CD1c-positive myeloid dendritic cell (primary cell): ENCODE measurements around the gene TAF11L9.
"Not testable (repeated sequence)": the region's sequence is repeated elsewhere in the genome, so short reads cannot be mapped to it uniquely, and the experiment has no call there.

Experiments used
- DNase-seq: peaks from one replicate; pipeline ENCODE4 v3.0.0-alpha.2; 2016; ENCODE audit errors: extremely low spot score

Gene TAF11L9

DNA sequence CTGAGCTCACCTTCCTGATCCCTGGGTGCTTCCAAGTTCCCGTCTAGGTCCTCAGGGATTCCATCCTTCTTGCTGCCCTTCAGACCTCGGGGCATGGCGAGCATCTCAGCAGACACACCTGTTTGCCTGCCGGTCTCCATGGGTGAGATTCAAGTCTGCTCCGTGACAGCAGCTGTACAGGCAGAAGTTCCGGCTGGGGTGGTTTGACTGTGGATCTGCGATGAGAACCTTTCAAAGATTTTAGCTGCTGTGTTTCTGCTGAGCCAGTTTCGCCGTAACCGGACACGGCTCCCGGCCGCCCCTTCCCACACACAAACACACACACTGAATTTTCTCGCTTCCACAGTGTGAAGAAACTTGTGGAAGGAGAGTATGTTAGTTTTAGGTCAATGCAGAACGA lies at the start of gene TAF11L9:
Gene TAF11L9 (minus strand): TSS at position 140 of the 400 bp plus-strand sequence.
- DNase-seq, result not testable (repeated sequence)

DNA sequence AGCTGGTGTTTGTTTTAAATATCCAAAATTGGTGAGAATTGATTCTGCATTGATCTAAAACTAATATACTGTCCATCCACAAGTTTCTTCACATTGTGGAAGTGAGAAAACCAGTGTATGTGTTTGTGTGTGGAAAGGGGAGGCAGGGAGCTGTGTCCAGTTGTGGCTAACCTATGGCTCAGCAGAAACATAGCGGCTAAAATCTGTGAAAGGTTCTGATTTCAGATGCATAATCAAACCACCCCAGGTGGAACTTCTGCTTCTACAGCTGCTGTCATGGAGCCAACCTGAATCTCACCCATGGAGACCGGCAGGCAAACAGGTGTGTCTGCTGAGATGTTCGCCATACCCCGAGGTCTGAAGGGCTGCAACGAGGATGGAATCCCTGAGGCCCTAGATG lies 40.0 kb upstream of the TAF11L9 start, which contains the start of gene TAF11L14:
Gene TAF11L14 (plus strand): TSS at position 301 of the 400 bp plus-strand sequence.
- DNase-seq, result no peak

DNA sequence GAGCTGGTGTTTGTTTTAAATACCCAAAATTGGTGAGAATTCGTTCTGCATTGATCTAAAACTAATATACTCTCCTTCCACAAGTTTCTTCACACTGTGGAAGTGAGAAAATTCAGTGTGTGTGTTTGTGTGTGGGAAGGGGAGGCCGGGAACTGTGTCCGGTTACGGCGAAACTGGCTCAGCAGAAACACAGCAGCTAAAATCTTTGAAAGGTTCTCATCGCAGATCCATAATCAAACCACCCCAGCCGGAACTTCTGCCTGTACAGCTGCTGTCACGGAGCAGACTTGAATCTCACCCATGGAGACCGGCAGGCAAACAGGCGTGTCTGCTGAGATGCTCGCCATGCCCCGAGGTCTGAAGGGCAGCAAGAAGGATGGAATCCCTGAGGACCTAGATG lies 37.6 kb upstream of the TAF11L9 start, which contains the start of gene TAF11L13:
Gene TAF11L13 (plus strand): TSS at position 301 of the 400 bp plus-strand sequence.
- DNase-seq, result not testable (repeated sequence)

DNA sequence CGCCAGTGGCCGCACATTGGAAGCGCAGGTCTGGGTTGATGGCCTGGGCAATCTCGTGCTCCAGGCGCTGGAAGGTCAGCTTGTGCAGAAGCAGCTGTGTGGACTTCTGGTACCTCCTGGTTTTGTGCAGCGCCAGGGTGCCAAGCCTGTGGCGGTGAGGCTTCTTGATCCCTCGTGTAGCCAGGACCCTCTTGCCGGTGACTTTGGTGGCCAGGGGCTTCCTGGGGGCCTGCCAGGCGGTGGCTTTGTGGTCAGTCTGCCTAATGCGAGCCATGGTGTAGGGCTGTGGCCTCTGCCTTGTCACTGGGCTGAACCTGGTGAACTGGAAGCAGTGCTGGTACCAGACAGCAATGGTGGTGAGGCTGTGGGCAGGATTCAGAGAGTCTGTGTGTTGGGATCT lies 31.5 kb upstream of the TAF11L9 start:
- no peak for DNase-seq

DNA sequence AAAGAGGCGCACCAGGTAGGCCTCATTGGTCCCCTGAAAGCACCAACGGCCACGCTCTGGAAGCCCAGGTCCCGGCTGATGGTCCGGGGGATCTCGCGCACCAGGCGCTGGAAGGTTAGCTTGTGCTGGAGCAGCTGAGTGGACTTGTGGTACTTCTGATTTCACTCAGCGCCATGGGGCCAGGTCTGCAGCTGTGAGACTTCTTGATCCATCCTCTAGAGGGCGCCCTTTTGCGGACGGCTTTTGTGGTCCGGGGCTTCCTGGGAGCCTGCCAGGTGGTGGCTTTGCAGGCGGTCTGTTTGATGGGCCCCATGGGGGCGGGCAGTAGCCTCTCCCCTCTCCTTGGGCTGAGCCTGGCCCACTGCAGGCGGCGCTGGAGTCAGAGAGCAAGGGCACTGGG lies 26.4 kb upstream of the TAF11L9 start:
- no peak for DNase-seq

DNA sequence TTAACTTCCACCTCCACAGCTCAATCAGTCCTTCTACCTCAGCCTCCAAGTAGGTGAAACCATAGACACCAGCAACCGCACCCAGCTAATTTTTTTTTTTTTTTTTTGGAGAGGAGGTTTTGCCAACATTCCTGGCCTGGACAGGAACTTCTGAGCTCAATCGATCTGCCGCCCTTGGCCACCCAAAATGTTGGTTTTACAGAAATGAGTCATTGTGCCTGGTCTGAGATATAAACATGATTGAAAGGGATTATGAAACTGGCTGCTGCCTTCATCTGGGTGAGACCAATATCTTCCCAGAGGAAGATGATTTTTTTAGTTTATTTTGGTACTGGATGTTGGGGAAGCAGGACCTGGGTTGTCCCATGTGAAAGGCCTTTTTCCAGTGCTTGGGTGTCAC lies 25.2 kb upstream of the TAF11L9 start:
- DNase-seq, result no peak

DNA sequence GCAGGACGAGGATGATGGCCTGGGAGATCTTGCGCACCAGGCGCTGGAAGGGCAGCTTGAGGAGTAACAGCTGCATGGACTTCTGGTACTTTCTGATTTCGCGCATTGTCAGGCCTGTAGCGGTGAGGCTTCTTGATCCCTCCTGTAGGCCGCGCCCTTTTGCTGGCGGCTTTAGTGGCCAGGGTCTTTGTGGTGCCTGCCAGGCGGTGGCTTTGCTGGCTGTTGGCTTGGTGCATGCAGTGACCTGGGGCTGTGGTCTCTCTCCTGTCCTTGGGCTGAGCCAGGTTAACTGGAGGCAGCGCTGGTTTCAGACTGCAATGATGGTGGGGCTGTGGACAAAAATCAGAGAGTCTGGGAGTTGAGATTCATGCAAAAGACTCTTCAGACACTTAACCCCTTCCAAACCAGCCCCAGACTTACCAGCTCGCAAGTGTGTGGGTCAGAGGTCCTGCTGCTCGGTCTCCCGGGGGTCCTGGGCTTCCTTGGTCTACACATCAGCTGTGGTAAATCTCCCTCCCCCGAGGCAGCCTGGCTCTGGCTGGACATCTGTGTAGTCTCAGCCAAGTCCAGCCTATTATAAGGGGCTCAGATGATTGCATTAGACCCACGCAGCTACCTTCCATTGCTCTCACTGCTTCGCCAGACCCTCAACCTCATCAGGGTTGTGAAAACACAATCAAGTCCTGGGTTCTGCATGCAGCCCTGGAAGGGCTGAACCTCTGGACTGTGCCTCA lies 20.8 kb upstream of the TAF11L9 start:
- no peak for DNase-seq

DNA sequence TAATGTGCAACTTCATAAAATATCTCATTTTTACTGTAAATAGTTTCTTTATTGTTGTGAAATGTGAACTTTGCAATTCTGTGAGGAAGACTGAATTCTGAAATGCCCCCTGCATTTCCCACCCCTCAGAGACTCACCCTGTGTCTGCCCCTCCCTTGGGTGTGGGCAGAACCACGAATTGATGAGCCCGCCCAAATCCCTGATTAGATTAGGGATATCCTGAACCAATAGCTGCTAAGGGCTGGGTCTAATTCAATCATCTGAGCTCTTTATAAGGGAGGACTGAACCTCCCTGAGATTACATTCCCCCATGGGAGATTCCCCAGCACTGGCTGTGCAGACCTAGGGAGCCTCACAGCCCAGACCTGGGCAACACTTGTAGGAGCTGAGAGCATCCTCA lies 15.9 kb upstream of the TAF11L9 start, which contains the start of gene TAF11L12:
Gene TAF11L12 (plus strand): TSS at position 301 of the 400 bp plus-strand sequence.
- DNase-seq, result not testable (repeated sequence)

DNA sequence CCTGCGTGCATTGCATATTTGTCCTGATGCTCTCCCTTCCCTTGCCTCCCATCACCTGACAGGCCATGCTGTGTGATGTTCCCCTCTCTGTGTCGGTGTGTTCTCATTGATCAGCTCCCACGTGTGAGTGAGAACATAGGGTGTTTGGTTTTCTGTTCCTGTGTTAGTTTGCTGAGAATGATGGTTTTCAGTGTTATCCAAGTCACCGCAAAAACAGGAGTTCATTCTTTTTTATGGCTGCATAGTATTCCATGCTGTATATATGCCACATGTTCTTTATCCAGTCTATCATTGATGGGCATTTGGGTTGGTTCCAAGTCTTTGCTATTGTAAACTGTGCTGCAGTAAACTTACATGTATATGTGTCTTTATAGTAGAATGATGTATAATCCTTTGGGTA lies 13.3 kb upstream of the TAF11L9 start:
- not testable (repeated sequence) for DNase-seq

DNA sequence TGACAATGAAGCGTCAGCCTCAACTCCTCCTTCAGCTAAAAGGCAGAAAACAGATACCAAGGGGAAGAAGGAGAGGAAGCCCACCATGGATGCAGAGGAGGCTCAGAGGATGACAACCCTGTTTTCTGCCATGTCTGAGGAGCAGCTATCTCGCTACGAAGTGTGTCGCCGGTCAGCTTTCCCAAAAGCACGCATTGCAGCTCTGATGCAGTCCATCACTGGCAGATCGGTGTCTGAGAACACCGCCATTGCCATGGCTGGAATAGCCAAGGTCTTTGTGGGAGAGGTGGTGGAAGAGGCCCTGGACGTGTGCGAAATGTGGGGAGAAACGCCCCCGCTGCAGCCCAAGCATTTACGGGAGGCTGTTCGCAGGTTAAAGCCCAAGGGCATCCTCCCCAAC lies 10.8 kb upstream of the TAF11L9 start:
- DNase-seq, result no peak

DNA sequence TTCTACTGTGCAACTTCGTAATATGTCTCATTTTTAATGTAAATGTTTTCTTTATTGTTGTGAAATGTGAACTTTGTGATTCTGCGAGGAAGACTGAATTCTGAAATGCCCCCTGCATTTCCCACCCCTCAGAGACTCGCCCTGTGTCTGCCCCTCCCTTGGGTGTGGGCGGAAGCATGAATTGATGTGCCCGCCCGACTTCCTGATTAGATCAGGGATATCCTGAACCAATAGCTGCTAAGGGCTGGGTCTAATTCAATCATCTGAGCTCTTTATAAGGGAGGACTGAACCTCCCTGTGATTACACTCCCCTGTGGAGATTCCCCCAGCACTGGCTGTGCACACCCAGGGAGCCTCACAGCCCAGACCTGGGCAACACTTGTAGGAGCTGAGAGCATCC lies 9.7 kb upstream of the TAF11L9 start, which contains the start of gene TAF11L11:
Gene TAF11L11 (plus strand): TSS at position 304 of the 400 bp plus-strand sequence.
- not testable (repeated sequence) for DNase-seq

DNA sequence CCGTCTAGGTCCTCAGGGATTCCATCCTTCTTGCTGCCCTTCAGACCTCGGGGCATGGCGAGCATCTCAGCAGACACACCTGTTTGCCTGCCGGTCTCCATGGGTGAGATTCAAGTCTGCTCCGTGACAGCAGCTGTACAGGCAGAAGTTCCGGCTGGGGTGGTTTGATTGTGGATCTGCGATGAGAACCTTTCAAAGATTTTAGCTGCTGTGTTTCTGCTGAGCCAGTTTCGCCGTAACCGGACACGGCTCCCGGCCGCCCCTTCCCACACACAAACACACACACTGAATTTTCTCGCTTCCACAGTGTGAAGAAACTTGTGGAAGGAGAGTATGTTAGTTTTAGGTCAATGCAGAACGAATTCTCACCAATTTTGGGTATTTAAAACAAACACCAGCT lies 3.5 kb upstream of the TAF11L9 start, which contains the start of gene TAF11L10:
Gene TAF11L10 (minus strand): TSS at position 101 of the 400 bp plus-strand sequence.
- not testable (repeated sequence) for DNase-seq

DNA sequence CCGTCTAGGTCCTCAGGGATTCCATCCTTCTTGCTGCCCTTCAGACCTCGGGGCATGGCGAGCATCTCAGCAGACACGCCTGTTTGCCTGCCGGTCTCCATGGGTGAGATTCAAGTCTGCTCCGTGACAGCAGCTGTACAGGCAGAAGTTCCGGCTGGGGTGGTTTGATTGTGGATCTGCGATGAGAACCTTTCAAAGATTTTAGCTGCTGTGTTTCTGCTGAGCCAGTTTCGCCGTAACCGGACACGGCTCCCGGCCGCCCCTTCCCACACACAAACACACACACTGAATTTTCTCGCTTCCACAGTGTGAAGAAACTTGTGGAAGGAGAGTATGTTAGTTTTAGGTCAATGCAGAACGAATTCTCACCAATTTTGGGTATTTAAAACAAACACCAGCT lies 3.3 kb downstream of the TAF11L9 start, which contains the start of gene TAF11L8:
Gene TAF11L8 (minus strand): TSS at position 101 of the 400 bp plus-strand sequence.
- not testable (repeated sequence) for DNase-seq

DNA sequence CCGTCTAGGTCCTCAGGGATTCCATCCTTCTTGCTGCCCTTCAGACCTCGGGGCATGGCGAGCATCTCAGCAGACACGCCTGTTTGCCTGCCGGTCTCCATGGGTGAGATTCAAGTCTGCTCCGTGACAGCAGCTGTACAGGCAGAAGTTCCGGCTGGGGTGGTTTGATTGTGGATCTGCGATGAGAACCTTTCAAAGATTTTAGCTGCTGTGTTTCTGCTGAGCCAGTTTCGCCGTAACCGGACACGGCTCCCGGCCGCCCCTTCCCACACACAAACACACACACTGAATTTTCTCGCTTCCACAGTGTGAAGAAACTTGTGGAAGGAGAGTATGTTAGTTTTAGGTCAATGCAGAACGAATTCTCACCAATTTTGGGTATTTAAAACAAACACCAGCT lies 8.5 kb downstream of the TAF11L9 start, which contains the start of gene TAF11L7:
Gene TAF11L7 (minus strand): TSS at position 101 of the 400 bp plus-strand sequence.
- DNase-seq, result not testable (repeated sequence)
